Loucy (cell line): ENCODE data around the gene PDZRN3.

ENCODE experiments used
- H2AFZ ChIP-seq: fragments of 200-600 bp; sonication (generic); 2 replicates; pipeline ENCODE4 v1.6.0; 2016; ENCODE audit warnings: antibody characterized with exemption, mild to moderate bottlenecking, low read length, moderate library complexity
- H3F3A ChIP-seq: fragments of 200-600 bp; 2 replicates; pipeline ENCODE4 v1.6.0; 2016; ENCODE audit warnings: antibody characterized with exemption, low read depth, mild to moderate bottlenecking
- H3K27me3 ChIP-seq: fragments of 200-600 bp; sonication (generic); 2 replicates; pipeline ENCODE4 v1.6.1; 2014; ENCODE audit warnings: low read length, mild to moderate bottlenecking; ENCODE audit not compliant: insufficient read depth, poor library complexity, severe bottlenecking
- H3K36me3 ChIP-seq: fragments of 200-600 bp; sonication (generic); 2 replicates; pipeline ENCODE4 v1.6.1; 2016; ENCODE audit warnings: low read length; ENCODE audit not compliant: insufficient read depth
- H3K4me1 ChIP-seq: fragments of 200-600 bp; sonication (generic); 2 replicates; pipeline ENCODE4 v1.5.1; 2014; ENCODE audit warnings: low read length, mild to moderate bottlenecking; ENCODE audit not compliant: insufficient read depth, poor library complexity, severe bottlenecking
- H3K4me2 ChIP-seq: fragments of 200-600 bp; sonication (generic); 2 replicates; pipeline ENCODE4 v1.6.0; 2014; ENCODE audit warnings: antibody characterized with exemption, low read length, low read depth, mild to moderate bottlenecking; ENCODE audit not compliant: poor library complexity, severe bottlenecking
- H3K4me3 ChIP-seq: fragments of 200-600 bp; sonication (generic); 2 replicates; pipeline ENCODE4 v1.5.1; 2014; ENCODE audit warnings: low read length, mild to moderate bottlenecking, mixed read lengths; ENCODE audit not compliant: poor library complexity, severe bottlenecking
- H3K79me2 ChIP-seq: fragments of 200-600 bp; sonication (generic); 2 replicates; pipeline ENCODE4 v1.6.1; 2014; ENCODE audit warnings: low read length; ENCODE audit not compliant: insufficient read depth
- H3K9ac ChIP-seq: fragments of 200-600 bp; sonication (generic); 2 replicates; pipeline ENCODE4 v1.6.0; 2014; ENCODE audit warnings: mild to moderate bottlenecking, low read depth, low read length, moderate library complexity; ENCODE audit not compliant: poor library complexity, severe bottlenecking
- H3K9me2 ChIP-seq: fragments of 200-600 bp; sonication (generic); replicated peaks from 2 replicates; pipeline ENCODE4 v1.6.1; 2016; ENCODE audit warnings: low read depth, low read length, mixed read lengths
- H3K9me3 ChIP-seq: fragments of 200-600 bp; sonication (generic); 2 replicates; pipeline ENCODE4 v1.6.1; 2014; ENCODE audit warnings: mild to moderate bottlenecking, antibody characterized with exemption, low read length, low read depth; ENCODE audit not compliant: insufficient read depth
- H4K20me1 ChIP-seq: fragments of 200-600 bp; sonication (generic); 2 replicates; pipeline ENCODE4 v1.6.0; 2014; ENCODE audit warnings: antibody characterized with exemption, low read length, mild to moderate bottlenecking; ENCODE audit not compliant: insufficient read depth, poor library complexity, severe bottlenecking
- CTCF ChIP-seq: fragments of 200-600 bp; sonication (generic); conservative IDR thresholded peaks from 2 replicates; pipeline ENCODE4 v1.5.1; 2014; ENCODE audit warnings: mild to moderate bottlenecking, antibody characterized with exemption, low read length
- EZH2phosphoT487 ChIP-seq: fragments of 200-600 bp; IDR thresholded peaks from 2 replicates; pipeline ENCODE4 v1.6.1; 2018; ENCODE audit warnings: antibody characterized with exemption, mild to moderate bottlenecking, moderate library complexity, borderline replicate concordance

The PDZRN3 gene

DNA sequence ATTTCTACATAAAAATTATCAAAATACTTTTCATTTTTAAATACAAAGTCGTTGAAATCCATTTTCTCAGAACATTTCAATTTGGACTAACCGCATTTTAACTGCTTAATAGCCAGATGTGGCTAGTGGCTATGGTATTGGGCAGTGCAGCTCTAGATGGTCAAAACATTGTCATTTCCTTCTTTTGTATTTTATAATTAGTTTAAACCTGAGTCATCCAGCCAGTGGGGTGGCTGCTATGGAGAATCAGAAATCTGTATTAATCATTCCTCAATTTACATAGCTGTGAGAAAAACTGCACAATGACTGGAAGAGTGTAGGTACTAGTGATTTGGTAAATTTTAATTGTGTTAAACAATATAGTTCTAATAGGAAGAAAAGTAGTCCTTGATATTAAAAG is 245.3 kb downstream of the PDZRN3 start:
- TF ChIP-seq EZH2phosphoT487: no peak
- Histone ChIP-seq H3K27me3 (no peaks in the 10 kb centered on the region), H2AFZ (no peak overlapping the region), H3F3A (peaks cover 5% of the 10 kb centered on the region; the same call in 1 of the 2 replicates), H3K9me2 (no peaks in the 10 kb centered on the region), H3K9ac (peak overlapping the region; percentile 49), H3K4me3 (no peak overlapping the region), H3K79me2 (no peaks in the 10 kb centered on the region; the same call in 1 of the 2 replicates), H3K9me3 (peaks cover 1% of the 10 kb centered on the region; the same call in 1 of the 2 replicates), H3K4me2 (no peak overlapping the region), H3K4me1 (peaks cover 65% of the 10 kb centered on the region), H3K36me3 (no peaks in the 10 kb centered on the region), H4K20me1 (no peaks in the 10 kb centered on the region)

DNA sequence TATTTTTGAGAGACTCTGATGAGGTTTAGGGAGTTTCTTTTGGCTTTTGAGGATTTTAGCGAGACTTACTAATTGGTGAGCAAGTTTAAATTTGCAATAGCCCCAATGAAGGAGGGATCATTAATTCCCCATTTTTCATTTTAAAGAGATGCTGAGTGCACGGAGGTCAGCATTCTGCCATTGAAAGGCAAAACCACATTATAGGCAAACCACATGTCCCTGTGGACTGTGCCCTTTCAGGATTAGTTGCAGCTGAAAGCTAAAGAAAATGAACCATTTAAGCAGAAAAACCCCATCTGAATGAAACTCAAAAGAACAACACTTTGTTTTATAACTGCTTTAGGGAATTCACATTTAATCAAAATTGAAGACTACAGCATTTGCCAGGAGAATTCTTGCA is 246.5 kb downstream of the PDZRN3 start:
- Histone ChIP-seq H3K9me2 (no peaks in the 10 kb centered on the region), H3K79me2 (no peaks in the 10 kb centered on the region), H3K9me3 (peaks cover 4% of the 10 kb centered on the region; the same call in 1 of the 2 replicates), H3K9ac (peak overlapping the region; percentile 49), H3K4me3 (peak overlapping the region; percentile 7), H3K36me3 (no peaks in the 10 kb centered on the region), H3K4me1 (peaks cover 59% of the 10 kb centered on the region), H2AFZ (no peak overlapping the region), H3K27me3 (no peaks in the 10 kb centered on the region), H4K20me1 (no peaks in the 10 kb centered on the region), H3K4me2 (peak overlapping the region; percentile 46), H3F3A (peaks cover 4% of the 10 kb centered on the region; the same call in 1 of the 2 replicates)
- TF ChIP-seq EZH2phosphoT487 (no peak), CTCF (no peak)

- Histone ChIP-seq H3K36me3 (no peaks in the 10 kb centered on the region), H3K4me3 (no peak overlapping the region), H3K9me3 (no peaks in the 10 kb centered on the region), H4K20me1 (no peaks in the 10 kb centered on the region), H3K9ac (no peak overlapping the region), H3F3A (no peaks in the 10 kb centered on the region), H3K4me1 (peaks cover 6% of the 10 kb centered on the region), H3K9me2 (no peaks in the 10 kb centered on the region), H3K79me2 (no peaks in the 10 kb centered on the region), H2AFZ (no peak overlapping the region), H3K27me3 (no peaks in the 10 kb centered on the region), H3K4me2 (no peak overlapping the region)
- TF ChIP-seq CTCF: no peak
- TF ChIP-seq EZH2phosphoT487: no peak
Observed at GRCh38 chr3:73365756-73366397, 258.9 kb downstream of the PDZRN3 start.

GRCh38 chr3:73364517-73364916 is 260.2 kb downstream of the PDZRN3 start:
- H3K27me3 ChIP-seq: no peaks in the 10 kb centered on the region
- H3K36me3 ChIP-seq: no peaks in the 10 kb centered on the region
- H3K9me2 ChIP-seq: no peaks in the 10 kb centered on the region
- no peaks in the 10 kb centered on the region for H3F3A ChIP-seq
- H3K4me3 ChIP-seq: no peak overlapping the region
- TF ChIP-seq CTCF: no peak
- no peak for TF ChIP-seq EZH2phosphoT487
- no peak overlapping the region for H3K9ac ChIP-seq
- H4K20me1 ChIP-seq: no peaks in the 10 kb centered on the region
- no peaks in the 10 kb centered on the region for H3K9me3 ChIP-seq
- H3K4me2 ChIP-seq: no peak overlapping the region
- no peaks in the 10 kb centered on the region for H3K79me2 ChIP-seq
- peaks cover 6% of the 10 kb centered on the region for H3K4me1 ChIP-seq
- H2AFZ ChIP-seq: no peak overlapping the region
